Keratinocyte (primary cell): ENCODE data around the gene MYH10. TPM values are rescaled to one million over a fixed set of nuclear protein-coding genes. Genes with fewer than 3 reads are reported as not detected.

Source experiments
- DNase-seq: peaks from one replicate; pipeline ENCODE4 v3.0.0-alpha.2; 2011; ENCODE audit warnings: low read depth, missing footprints, low spot score
- FAIRE-seq: peaks from 2 replicates; lab custom pipeline; 2011; peaks lifted over from hg19 to GRCh38; lab: Jason Lieb, UNC
- H2AFZ ChIP-seq: 2 replicates; pipeline ENCODE4 v1.6.0; 2012; ENCODE audit warnings: low read length, control low read depth, inconsistent platforms; ENCODE audit not compliant: control insufficient read depth
- H3K27ac ChIP-seq: 2 replicates; pipeline ENCODE4 v1.5.1; 2011; ENCODE audit warnings: low read length; ENCODE audit not compliant: control insufficient read depth, insufficient read depth
- H3K27me3 ChIP-seq: 3 replicates; pipeline ENCODE4 v1.6.0; 2011; ENCODE audit warnings: low read length; ENCODE audit not compliant: control insufficient read depth, insufficient read depth; ENCODE audit errors: extremely low read depth
- H3K36me3 ChIP-seq, 2 experiments: 2 replicates in 1 of 2; 3 replicates in 1 of 2; pipeline ENCODE4 v1.5.1; 2011; ENCODE audit warnings: low read length in 2 of 2, mild to moderate bottlenecking in 1 of 2; ENCODE audit not compliant: control insufficient read depth in 2 of 2, insufficient read depth in 2 of 2; ENCODE audit errors: extremely low read depth in 1 of 2
- H3K4me1 ChIP-seq: 3 replicates; pipeline ENCODE4 v1.5.1; 2011; ENCODE audit warnings: low read length; ENCODE audit not compliant: control insufficient read depth, insufficient read depth; ENCODE audit errors: extremely low read depth
- H3K4me2 ChIP-seq: 3 replicates; pipeline ENCODE4 v1.6.0; 2011; ENCODE audit warnings: low read depth, low read length; ENCODE audit not compliant: control insufficient read depth, insufficient read depth; ENCODE audit errors: extremely low read depth
- H3K4me3 ChIP-seq, 3 experiments: fragments of 200-600 bp in 1 of 3; sonication (generic) in 1 of 3; 2 replicates in 2 of 3; 3 replicates in 1 of 3; pipeline ENCODE4 v1.5.1; 2011 to 2016; ENCODE audit warnings: low read length in 3 of 3, mild to moderate bottlenecking in 3 of 3, control low read depth in 2 of 3, inconsistent platforms in 1 of 3, low read depth in 1 of 3, mixed read lengths in 1 of 3, mixed run types in 1 of 3, moderate library complexity in 1 of 3; ENCODE audit not compliant: control insufficient read depth in 2 of 3, insufficient read depth in 2 of 3; ENCODE audit errors: extremely low read depth in 1 of 3
- H3K79me2 ChIP-seq: 2 replicates; pipeline ENCODE4 v1.6.0; 2012; ENCODE audit warnings: low read length; ENCODE audit not compliant: control insufficient read depth, insufficient read depth
- H3K9ac ChIP-seq: 3 replicates; pipeline ENCODE4 v1.6.0; 2011; ENCODE audit warnings: low read length; ENCODE audit not compliant: control insufficient read depth, insufficient read depth; ENCODE audit errors: extremely low read depth
- H3K9me1 ChIP-seq: 3 replicates; pipeline ENCODE4 v1.6.0; 2011; ENCODE audit warnings: low read length; ENCODE audit not compliant: control insufficient read depth, insufficient read depth; ENCODE audit errors: extremely low read depth
- H3K9me3 ChIP-seq: 2 replicates; pipeline ENCODE4 v1.5.1; 2012; ENCODE audit warnings: low read depth, low read length; ENCODE audit not compliant: control insufficient read depth
- H4K20me1 ChIP-seq: 3 replicates; pipeline ENCODE4 v1.6.0; 2011; ENCODE audit warnings: low read length; ENCODE audit not compliant: control insufficient read depth, insufficient read depth; ENCODE audit errors: extremely low read depth
- EZH2 ChIP-seq: IDR thresholded peaks from one replicate; pipeline ENCODE4 v1.6.1; 2012; ENCODE audit warnings: inconsistent platforms, mild to moderate bottlenecking, low read length, moderate library complexity
- dilution Hi-C: fragments of 300-500 bp; cut with MboI; formaldehyde crosslinking; loops from one replicate; pipeline ENCODE4 v1.7.0; 2020; ENCODE audit warnings: low sequenced_read_pairs; ENCODE audit not compliant: extremely low pct_ligation_motif_present
- polyA plus RNA-seq, 5 experiments: library from polyadenylated mRNA; depleted of rRNA in 3 of 5; stranded (reverse) in 3 of 5; stranded (forward) in 1 of 5; unstranded in 1 of 5; fragments of >200 nt; gene quantifications; 1 replicate in 1 of 5; 2 replicates in 3 of 5; 3 replicates in 1 of 5; pipeline versions ENCODE4 v1.2.1 to v1.2.3, GENCODE V29; 2011 to 2012; ENCODE audit warnings: missing spikeins in 2 of 5, low read depth in 1 of 5, low replicate concordance in 1 of 5
- TF ChIP-seq, protein P1 (sequence below), 3 experiments: IDR thresholded peaks in 1 of 3; conservative IDR thresholded peaks in 1 of 3; optimal IDR thresholded peaks in 1 of 3; 2 replicates in 2 of 3; 3 replicates in 1 of 3; pipeline versions ENCODE3 to v1.5.1; 2011; ENCODE audit warnings: low read length in 3 of 3, mild to moderate bottlenecking in 3 of 3, moderate library complexity in 2 of 3, control low read depth in 1 of 3, inconsistent platforms in 1 of 3; ENCODE audit not compliant: insufficient read depth in 2 of 3; ENCODE audit errors: extremely low read depth in 1 of 3

Gene MYH10
- polyA plus RNA-seq, 1 donor (not counting 4 experiments of a cell fraction or from before 2014, with no cell fraction given): 21.2 TPM

DNA sequence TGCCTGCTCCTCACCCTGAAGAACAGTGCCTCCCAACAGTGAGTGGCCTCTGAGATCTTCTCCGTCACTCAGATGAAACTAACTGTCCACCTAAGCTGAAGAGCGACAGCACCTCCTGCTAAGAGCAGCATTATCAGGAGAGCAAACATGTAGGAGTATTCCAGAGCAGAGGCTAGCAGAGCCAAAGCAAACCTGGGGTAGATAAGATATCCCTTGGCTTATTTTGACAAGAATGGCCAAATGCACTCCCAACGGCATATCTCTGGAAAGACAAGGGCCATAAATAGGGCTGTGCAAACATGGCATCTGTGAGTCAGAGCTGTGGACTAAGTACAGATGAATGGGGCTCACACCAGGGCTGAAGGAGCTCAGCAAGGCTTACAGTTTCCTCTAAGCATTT, 98.5 kb downstream of the MYH10 start:
- Histone ChIP-seq H3K9me1 (no peaks in the 10 kb centered on the region), H3K79me2 (no peaks in the 10 kb centered on the region), H3K4me2 (no peak overlapping the region), H3K9me3 (no peaks in the 10 kb centered on the region), H3K27me3 (no peaks in the 10 kb centered on the region), H3K27ac (no peak overlapping the region), H3K36me3 (peaks cover 0 to 12% of the 10 kb centered on the region in 2 experiments), H4K20me1 (no peaks in the 10 kb centered on the region), H3K4me1 (no peaks in the 10 kb centered on the region), H3K9ac (no peak overlapping the region), H3K4me3 (no peak overlapping the region), H2AFZ (no peak overlapping the region)
- DNase-seq: no peak
- dilution Hi-C loops: no loop called here
- FAIRE-seq: no peak
- TF ChIP-seq EZH2: no peak
- TF ChIP-seq, protein P1, sequence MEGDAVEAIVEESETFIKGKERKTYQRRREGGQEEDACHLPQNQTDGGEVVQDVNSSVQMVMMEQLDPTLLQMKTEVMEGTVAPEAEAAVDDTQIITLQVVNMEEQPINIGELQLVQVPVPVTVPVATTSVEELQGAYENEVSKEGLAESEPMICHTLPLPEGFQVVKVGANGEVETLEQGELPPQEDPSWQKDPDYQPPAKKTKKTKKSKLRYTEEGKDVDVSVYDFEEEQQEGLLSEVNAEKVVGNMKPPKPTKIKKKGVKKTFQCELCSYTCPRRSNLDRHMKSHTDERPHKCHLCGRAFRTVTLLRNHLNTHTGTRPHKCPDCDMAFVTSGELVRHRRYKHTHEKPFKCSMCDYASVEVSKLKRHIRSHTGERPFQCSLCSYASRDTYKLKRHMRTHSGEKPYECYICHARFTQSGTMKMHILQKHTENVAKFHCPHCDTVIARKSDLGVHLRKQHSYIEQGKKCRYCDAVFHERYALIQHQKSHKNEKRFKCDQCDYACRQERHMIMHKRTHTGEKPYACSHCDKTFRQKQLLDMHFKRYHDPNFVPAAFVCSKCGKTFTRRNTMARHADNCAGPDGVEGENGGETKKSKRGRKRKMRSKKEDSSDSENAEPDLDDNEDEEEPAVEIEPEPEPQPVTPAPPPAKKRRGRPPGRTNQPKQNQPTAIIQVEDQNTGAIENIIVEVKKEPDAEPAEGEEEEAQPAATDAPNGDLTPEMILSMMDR (optimal IDR thresholded peaks at IDR 0.05 in 1 of 3, IDR thresholded peaks at IDR 0.05 in 1 of 3, conservative IDR thresholded peaks at IDR 0.05 in 1 of 3; ENCODE audit: extremely low read depth in 1 of 3, insufficient read depth in 2 of 3, low read length in 3 of 3): no peak

GRCh38 chr17:8522577-8522976, 107.9 kb downstream of the MYH10 start:
- H2AFZ ChIP-seq: no peak overlapping the region
- dilution Hi-C loops: no loop called here
- no peak for DNase-seq

More at GRCh38 chr17:8522577-8522976, 107.9 kb downstream of the MYH10 start:
- Histone ChIP-seq H3K4me2 (no peak overlapping the region), H3K27ac (no peak overlapping the region), H3K36me3 (peaks cover 6 to 8% of the 10 kb centered on the region in 2 experiments), H3K9me1 (peaks cover 3% of the 10 kb centered on the region), H3K4me1 (no peaks in the 10 kb centered on the region), H3K9me3 (no peaks in the 10 kb centered on the region), H3K9ac (no peak overlapping the region), H4K20me1 (no peaks in the 10 kb centered on the region), H3K79me2 (no peaks in the 10 kb centered on the region), H3K4me3 (no peak overlapping the region), H3K27me3 (no peaks in the 10 kb centered on the region)
- TF ChIP-seq, protein P1 (optimal IDR thresholded peaks at IDR 0.05 in 1 of 3, IDR thresholded peaks at IDR 0.05 in 1 of 3, conservative IDR thresholded peaks at IDR 0.05 in 1 of 3; ENCODE audit: extremely low read depth in 1 of 3, insufficient read depth in 2 of 3, low read length in 3 of 3): no peak
- TF ChIP-seq EZH2: no peak
- FAIRE-seq: no peak
